HL-60 (cell line): Measurements from ENCODE around the gene DCUN1D3.

Source experiments
- DNase-seq, 2 experiments: peaks; one replicate each; pipeline ENCODE4 v3.0.0-alpha.2; 2010 to 2020; ENCODE audit warnings: low read depth in 1 of 2, low spot score in 1 of 2
- H3K27ac ChIP-seq: fragments of 250-450 bp; sonication (Bioruptor Pico); replicated peaks from 2 replicates; pipeline ENCODE4 v1.5.1; 2020; ENCODE audit warnings: mild to moderate bottlenecking, moderate library complexity
- H3K27me3 ChIP-seq: fragments of 250-450 bp; sonication (Bioruptor Pico); 2 replicates; pipeline ENCODE4 v1.5.1; 2021; ENCODE audit warnings: mild to moderate bottlenecking, moderate library complexity; ENCODE audit not compliant: insufficient read depth, poor library complexity, severe bottlenecking
- H3K4me3 ChIP-seq: replicated peaks from 2 replicates; pipeline ENCODE4 v1.5.1; 2011; ENCODE audit warnings: mild to moderate bottlenecking, control low read depth, low read length; ENCODE audit not compliant: insufficient read depth
- GABPA ChIP-seq: IDR thresholded peaks from 2 replicates; pipeline ENCODE4 v1.6.1; 2012; ENCODE audit warnings: low read depth
- POLR2AphosphoS5 ChIP-seq: IDR thresholded peaks from 2 replicates; pipeline ENCODE4 v1.6.1; 2012; ENCODE audit warnings: low read depth
- SPI1 ChIP-seq: IDR thresholded peaks from 2 replicates; pipeline ENCODE4 v1.6.1; 2012; ENCODE audit warnings: low read depth, mild to moderate bottlenecking, borderline replicate concordance
- TF ChIP-seq, protein P1 (sequence below): IDR thresholded peaks from one replicate; pipeline ENCODE4 v1.5.1; 2011; ENCODE audit warnings: low read length, control low read depth, inconsistent platforms; ENCODE audit not compliant: insufficient read depth
- TF ChIP-seq, protein P2 (sequence below): IDR thresholded peaks from 2 replicates; pipeline ENCODE4 v1.6.1; 2012; ENCODE audit warnings: low read depth; ENCODE audit not compliant: insufficient replicate concordance

DCUN1D3 gene

DNA sequence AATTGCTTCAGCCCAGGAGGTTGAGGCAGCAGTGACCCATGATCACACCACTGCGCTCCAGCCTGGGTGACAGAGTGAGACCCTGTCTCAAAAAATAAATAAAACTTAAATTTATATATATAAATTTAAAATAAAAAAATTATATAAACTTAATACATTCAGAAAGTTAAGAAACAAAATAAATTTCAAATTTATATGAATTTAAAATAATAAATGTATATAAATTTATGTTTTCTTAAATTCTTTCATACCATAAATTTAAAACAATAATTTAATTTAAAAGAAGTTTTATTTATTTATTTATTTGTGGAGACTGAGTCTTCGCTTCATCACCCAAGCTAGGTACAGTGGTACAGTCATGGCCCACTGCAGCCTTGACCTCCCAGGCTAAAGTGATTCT lies 20.6 kb upstream of the DCUN1D3 start:
- H3K4me3 ChIP-seq, result no peak overlapping the region
- H3K27ac ChIP-seq, result no peak overlapping the region
- TF ChIP-seq, protein P1, sequence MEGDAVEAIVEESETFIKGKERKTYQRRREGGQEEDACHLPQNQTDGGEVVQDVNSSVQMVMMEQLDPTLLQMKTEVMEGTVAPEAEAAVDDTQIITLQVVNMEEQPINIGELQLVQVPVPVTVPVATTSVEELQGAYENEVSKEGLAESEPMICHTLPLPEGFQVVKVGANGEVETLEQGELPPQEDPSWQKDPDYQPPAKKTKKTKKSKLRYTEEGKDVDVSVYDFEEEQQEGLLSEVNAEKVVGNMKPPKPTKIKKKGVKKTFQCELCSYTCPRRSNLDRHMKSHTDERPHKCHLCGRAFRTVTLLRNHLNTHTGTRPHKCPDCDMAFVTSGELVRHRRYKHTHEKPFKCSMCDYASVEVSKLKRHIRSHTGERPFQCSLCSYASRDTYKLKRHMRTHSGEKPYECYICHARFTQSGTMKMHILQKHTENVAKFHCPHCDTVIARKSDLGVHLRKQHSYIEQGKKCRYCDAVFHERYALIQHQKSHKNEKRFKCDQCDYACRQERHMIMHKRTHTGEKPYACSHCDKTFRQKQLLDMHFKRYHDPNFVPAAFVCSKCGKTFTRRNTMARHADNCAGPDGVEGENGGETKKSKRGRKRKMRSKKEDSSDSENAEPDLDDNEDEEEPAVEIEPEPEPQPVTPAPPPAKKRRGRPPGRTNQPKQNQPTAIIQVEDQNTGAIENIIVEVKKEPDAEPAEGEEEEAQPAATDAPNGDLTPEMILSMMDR, result no peak
- no peak for TF ChIP-seq SPI1
- no peaks in the 10 kb centered on the region for H3K27me3 ChIP-seq
- DNase-seq, result no peak

DNA sequence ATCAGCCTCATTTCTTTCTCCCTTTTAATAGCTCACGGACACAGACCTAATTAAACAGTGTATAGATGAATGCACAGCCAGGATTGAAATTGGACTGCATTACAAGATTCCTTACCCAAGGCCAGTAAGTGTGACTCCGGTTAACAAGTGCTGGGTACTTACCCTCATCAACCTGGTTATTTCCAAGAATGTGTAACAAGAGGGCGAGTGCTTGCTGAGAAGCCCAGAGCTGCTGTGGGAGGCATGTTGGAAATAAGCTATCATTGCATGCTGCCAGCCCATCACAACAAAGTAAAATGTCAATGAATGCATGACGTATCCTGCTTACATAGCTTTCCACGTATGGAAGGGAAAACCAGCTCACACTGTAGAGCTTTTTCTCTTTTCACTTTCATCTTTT lies 19.9 kb upstream of the DCUN1D3 start:
- Histone ChIP-seq H3K4me3 (no peak overlapping the region), H3K27me3 (no peaks in the 10 kb centered on the region), H3K27ac (no peak overlapping the region)
- TF ChIP-seq, protein P1, result no peak
- TF ChIP-seq GABPA (no peak), POLR2AphosphoS5 (no peak), SPI1 (no peak)
- TF ChIP-seq, protein P2, sequence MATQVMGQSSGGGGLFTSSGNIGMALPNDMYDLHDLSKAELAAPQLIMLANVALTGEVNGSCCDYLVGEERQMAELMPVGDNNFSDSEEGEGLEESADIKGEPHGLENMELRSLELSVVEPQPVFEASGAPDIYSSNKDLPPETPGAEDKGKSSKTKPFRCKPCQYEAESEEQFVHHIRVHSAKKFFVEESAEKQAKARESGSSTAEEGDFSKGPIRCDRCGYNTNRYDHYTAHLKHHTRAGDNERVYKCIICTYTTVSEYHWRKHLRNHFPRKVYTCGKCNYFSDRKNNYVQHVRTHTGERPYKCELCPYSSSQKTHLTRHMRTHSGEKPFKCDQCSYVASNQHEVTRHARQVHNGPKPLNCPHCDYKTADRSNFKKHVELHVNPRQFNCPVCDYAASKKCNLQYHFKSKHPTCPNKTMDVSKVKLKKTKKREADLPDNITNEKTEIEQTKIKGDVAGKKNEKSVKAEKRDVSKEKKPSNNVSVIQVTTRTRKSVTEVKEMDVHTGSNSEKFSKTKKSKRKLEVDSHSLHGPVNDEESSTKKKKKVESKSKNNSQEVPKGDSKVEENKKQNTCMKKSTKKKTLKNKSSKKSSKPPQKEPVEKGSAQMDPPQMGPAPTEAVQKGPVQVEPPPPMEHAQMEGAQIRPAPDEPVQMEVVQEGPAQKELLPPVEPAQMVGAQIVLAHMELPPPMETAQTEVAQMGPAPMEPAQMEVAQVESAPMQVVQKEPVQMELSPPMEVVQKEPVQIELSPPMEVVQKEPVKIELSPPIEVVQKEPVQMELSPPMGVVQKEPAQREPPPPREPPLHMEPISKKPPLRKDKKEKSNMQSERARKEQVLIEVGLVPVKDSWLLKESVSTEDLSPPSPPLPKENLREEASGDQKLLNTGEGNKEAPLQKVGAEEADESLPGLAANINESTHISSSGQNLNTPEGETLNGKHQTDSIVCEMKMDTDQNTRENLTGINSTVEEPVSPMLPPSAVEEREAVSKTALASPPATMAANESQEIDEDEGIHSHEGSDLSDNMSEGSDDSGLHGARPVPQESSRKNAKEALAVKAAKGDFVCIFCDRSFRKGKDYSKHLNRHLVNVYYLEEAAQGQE, result no peak
- DNase-seq, result no peak

DNA sequence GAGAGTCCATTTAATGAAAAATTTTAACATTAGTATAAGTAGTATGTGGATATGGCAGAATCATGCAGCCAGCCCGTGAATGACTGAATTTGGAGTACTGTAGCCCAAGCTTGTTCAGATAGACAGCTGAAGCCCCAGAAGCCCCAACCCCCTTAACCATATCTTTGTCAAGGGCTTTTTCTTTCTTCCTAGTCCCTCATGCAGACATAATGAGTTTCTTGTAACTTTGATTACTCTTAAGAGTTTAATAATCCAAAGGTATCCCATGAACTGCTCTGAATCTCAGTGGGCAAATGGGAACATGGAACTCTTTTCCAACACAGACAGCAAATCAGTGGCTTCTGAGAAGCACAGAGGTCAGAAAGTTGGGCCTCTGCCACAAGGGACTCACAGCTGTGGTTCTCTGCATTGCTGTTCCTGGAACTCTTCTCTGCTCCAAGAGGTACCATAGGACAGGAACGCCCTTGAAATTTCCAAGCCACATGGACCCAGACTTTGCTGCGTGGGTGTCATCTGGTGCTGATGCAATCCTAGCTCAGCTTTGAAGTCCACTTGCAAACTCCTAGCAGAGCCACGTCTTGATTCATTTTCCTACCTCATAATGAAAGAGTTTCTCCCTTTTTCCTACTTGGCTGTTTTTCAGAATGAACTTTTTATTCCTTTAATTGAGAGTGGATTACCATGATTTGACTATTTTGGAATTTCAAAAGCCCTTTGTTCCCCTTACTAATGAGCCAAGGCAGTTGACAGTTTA lies 18.5 kb upstream of the DCUN1D3 start:
- H3K27me3 ChIP-seq, result no peaks in the 10 kb centered on the region
- no peak overlapping the region for H3K27ac ChIP-seq
- TF ChIP-seq GABPA (no peak), POLR2AphosphoS5 (no peak), SPI1 (no peak)
- TF ChIP-seq, protein P2, result no peak
- TF ChIP-seq, protein P1, result no peak
- no peak for DNase-seq
- no peak overlapping the region for H3K4me3 ChIP-seq

DNA sequence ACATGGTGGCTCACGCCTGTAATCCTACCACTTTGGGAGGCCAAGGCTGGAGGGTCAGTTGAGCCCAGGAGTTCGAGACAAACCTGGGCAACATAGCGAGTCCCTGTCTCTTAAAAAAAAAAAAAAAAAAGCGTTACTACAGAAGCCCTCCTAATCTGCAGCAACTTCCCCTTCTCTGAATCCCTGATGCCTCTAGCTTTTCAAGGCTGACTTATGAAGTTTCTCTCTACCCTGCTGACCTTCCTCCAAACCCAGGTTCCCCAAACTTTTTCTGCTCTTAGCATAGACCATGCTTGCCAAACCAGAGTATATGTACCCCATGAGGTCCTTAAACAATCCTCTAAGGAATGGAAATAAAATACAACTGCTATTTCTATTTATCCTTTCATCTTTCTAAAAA lies 16.8 kb upstream of the DCUN1D3 start:
- peak in 1 of 2 experiments; percentile 79 for DNase-seq
- H3K27me3 ChIP-seq, result no peaks in the 10 kb centered on the region
- H3K4me3 ChIP-seq, result no peak overlapping the region
- peak; percentile 45; the same call in 1 of the 2 replicates for TF ChIP-seq SPI1
- TF ChIP-seq, protein P1, result no peak
- peak overlapping the region; percentile 32 for H3K27ac ChIP-seq
